DND-41 (cell line): ENCODE data around the gene KRT6B.

Experiments used
- ATAC-seq: fragments of 200-7000 bp; cut with Tn5 transposase; 3 replicates; pipeline ENCODE4 v1.9.1; 2021; ENCODE audit warnings: low read depth; ENCODE audit not compliant: insufficient read depth
- DNase-seq: peaks from one replicate; pipeline ENCODE4 v3.0.0-alpha.2; 2020
- H2AFZ ChIP-seq: 2 replicates; pipeline ENCODE4 v1.6.0; 2012; ENCODE audit warnings: low read depth, low read length
- H3K27ac ChIP-seq: 2 replicates; pipeline ENCODE4 v1.5.1; 2012; ENCODE audit warnings: low read length, inconsistent platforms
- H3K27me3 ChIP-seq: fragments of 200-600 bp; sonication (generic); 2 replicates; pipeline ENCODE4 v1.6.0; 2012; ENCODE audit warnings: low read length, mild to moderate bottlenecking, inconsistent platforms; ENCODE audit not compliant: insufficient read depth, poor library complexity
- H3K36me3 ChIP-seq: 2 replicates; pipeline ENCODE4 v1.5.1; 2012; ENCODE audit warnings: low read length, inconsistent platforms; ENCODE audit not compliant: insufficient read depth
- H3K4me1 ChIP-seq: 2 replicates; pipeline ENCODE4 v1.5.1; 2012; ENCODE audit warnings: mild to moderate bottlenecking, low read length; ENCODE audit not compliant: insufficient read depth
- H3K4me2 ChIP-seq: 2 replicates; pipeline ENCODE4 v1.6.0; 2012; ENCODE audit warnings: mild to moderate bottlenecking, moderate library complexity, low read length, inconsistent platforms; ENCODE audit not compliant: insufficient read depth
- H3K4me3 ChIP-seq, 2 experiments: fragments of 200-600 bp in 1 of 2; shearing (Covaris generic) in 1 of 2; 2 replicates each; pipeline ENCODE4 v1.5.1; 2012 to 2016; ENCODE audit warnings: inconsistent platforms in 2 of 2, low read length in 2 of 2, mild to moderate bottlenecking in 2 of 2, low read depth in 1 of 2, moderate library complexity in 1 of 2
- H3K79me2 ChIP-seq: 2 replicates; pipeline ENCODE4 v1.6.0; 2012; ENCODE audit warnings: low read length, inconsistent platforms; ENCODE audit not compliant: insufficient read depth
- H3K9ac ChIP-seq: 2 replicates; pipeline ENCODE4 v1.6.0; 2012; ENCODE audit warnings: low read depth, mild to moderate bottlenecking, inconsistent platforms, low read length, moderate library complexity
- H3K9me3 ChIP-seq: 2 replicates; pipeline ENCODE4 v1.5.1; 2012; ENCODE audit warnings: low read length, moderate library complexity, mild to moderate bottlenecking, inconsistent platforms; ENCODE audit not compliant: insufficient read depth, severe bottlenecking
- H4K20me1 ChIP-seq: 2 replicates; pipeline ENCODE4 v1.6.0; 2012; ENCODE audit warnings: low read length; ENCODE audit not compliant: insufficient read depth
- EZH2 ChIP-seq: IDR thresholded peaks from 3 replicates; pipeline ENCODE4 v1.6.1; 2012; ENCODE audit warnings: borderline replicate concordance, low read depth, mild to moderate bottlenecking, moderate library complexity, low read length, inconsistent platforms; ENCODE audit not compliant: severe bottlenecking
- TF ChIP-seq, protein P1 (sequence below): IDR thresholded peaks from 2 replicates; pipeline ENCODE4 v1.5.1; 2012; ENCODE audit warnings: borderline replicate concordance, low read length, moderate library complexity, mild to moderate bottlenecking; ENCODE audit not compliant: poor library complexity, severe bottlenecking; ENCODE audit errors: extremely low read depth

Gene KRT6B

DNA sequence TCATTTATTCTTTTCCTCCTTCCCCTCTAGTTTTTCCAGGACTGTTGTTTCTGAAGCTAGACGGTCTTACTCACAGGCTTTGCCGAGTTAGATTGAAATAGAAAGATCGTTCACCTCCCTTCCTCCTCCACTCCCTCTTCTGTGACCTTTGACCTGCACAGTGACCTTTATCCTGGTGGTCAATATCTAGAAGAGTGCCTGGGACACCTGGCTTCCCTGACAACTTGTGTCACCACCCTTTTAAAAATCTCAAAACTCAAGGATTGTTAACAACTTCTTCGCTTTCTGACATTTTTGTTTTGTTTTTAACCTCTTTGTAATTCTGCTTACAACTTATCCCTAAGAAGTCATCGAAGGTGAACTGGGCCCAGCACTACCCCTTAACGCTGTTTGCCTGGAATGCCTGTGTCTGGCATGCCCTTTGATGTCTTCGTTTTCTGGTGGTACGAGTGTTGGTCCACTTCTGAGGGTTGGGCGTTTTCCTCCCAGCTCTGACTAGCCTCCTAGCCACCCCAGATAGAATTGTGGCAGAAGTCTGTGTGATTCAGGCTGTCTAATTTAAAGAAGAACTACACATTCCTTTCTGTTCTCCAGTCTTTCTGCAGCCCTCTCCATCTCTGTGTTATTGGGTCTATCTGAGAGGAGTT, 15.0 kb downstream of the KRT6B start:
- Histone ChIP-seq H3K9me3 (no peaks in the 10 kb centered on the region), H3K27me3 (peaks cover 4% of the 10 kb centered on the region), H3K36me3 (no peaks in the 10 kb centered on the region), H3K4me1 (no peaks in the 10 kb centered on the region), H3K79me2 (no peaks in the 10 kb centered on the region), H3K4me3 (no peak overlapping the region), H4K20me1 (no peaks in the 10 kb centered on the region), H3K4me2 (no peak overlapping the region), H2AFZ (no peak overlapping the region), H3K27ac (no peak overlapping the region), H3K9ac (no peak overlapping the region)
- no peak for ATAC-seq
- no peak for DNase-seq
- no peak for TF ChIP-seq EZH2
- TF ChIP-seq, protein P1, sequence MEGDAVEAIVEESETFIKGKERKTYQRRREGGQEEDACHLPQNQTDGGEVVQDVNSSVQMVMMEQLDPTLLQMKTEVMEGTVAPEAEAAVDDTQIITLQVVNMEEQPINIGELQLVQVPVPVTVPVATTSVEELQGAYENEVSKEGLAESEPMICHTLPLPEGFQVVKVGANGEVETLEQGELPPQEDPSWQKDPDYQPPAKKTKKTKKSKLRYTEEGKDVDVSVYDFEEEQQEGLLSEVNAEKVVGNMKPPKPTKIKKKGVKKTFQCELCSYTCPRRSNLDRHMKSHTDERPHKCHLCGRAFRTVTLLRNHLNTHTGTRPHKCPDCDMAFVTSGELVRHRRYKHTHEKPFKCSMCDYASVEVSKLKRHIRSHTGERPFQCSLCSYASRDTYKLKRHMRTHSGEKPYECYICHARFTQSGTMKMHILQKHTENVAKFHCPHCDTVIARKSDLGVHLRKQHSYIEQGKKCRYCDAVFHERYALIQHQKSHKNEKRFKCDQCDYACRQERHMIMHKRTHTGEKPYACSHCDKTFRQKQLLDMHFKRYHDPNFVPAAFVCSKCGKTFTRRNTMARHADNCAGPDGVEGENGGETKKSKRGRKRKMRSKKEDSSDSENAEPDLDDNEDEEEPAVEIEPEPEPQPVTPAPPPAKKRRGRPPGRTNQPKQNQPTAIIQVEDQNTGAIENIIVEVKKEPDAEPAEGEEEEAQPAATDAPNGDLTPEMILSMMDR, result no peak

- H3K4me1 ChIP-seq, result no peaks in the 10 kb centered on the region
- no peak overlapping the region for H2AFZ ChIP-seq
- no peaks in the 10 kb centered on the region for H3K79me2 ChIP-seq
- H3K9ac ChIP-seq, result no peak overlapping the region
- H3K36me3 ChIP-seq, result no peaks in the 10 kb centered on the region
- no peaks in the 10 kb centered on the region for H4K20me1 ChIP-seq
- TF ChIP-seq, protein P1, result no peak
- no peak for TF ChIP-seq EZH2
- no peak overlapping the region for H3K4me3 ChIP-seq
- peaks cover under 1% of the 10 kb centered on the region for H3K27me3 ChIP-seq
- ATAC-seq (no peak), DNase-seq (no peak)
- H3K9me3 ChIP-seq, result no peaks in the 10 kb centered on the region
- no peak overlapping the region for H3K4me2 ChIP-seq
- no peak overlapping the region for H3K27ac ChIP-seq
Measured at GRCh38 chr12:52436000-52436827, 15.7 kb downstream of the KRT6B start.

DNA sequence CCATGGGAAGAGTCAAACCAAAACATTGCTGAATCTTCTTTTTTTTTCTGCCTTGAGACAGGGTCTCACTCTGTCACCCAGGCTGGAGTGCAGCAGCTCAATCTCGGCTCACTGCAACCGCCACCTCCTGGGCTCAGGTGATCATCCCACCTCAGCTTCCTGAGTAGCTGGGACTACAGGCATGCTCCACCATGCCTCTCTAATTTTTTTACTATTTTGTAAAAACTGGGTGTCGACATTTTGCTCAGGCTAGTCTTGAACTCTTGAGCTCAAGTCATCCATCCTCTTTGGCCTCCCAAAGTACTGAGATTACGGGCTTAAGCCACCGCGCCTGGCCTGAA, 16.3 kb downstream of the KRT6B start:
- Histone ChIP-seq H4K20me1 (no peaks in the 10 kb centered on the region), H3K79me2 (no peaks in the 10 kb centered on the region), H3K4me3 (no peak overlapping the region), H3K9me3 (no peaks in the 10 kb centered on the region), H2AFZ (no peak overlapping the region), H3K27ac (no peak overlapping the region), H3K4me2 (no peak overlapping the region), H3K27me3 (no peaks in the 10 kb centered on the region), H3K4me1 (no peaks in the 10 kb centered on the region), H3K9ac (no peak overlapping the region), H3K36me3 (no peaks in the 10 kb centered on the region)
- DNase-seq (no peak), ATAC-seq (no peak)
- TF ChIP-seq EZH2, result no peak
- TF ChIP-seq, protein P1, result no peak
